MM.1S (cell line): ENCODE results near the gene A3GALT2.

Experiments
- EZH2 ChIP-seq: fragments of 300-600 bp; sonication (generic); optimal IDR thresholded peaks from 2 replicates; pipeline ENCODE3; 2017; ENCODE audit warnings: low read depth, mild to moderate bottlenecking, antibody characterized with exemption, low read length, mixed read lengths
- TF ChIP-seq, protein P1 (sequence below): fragments of 300-600 bp; sonication (generic); IDR thresholded peaks from 2 replicates; pipeline ENCODE4 v1.5.1; 2016; ENCODE audit warnings: antibody characterized with exemption, low read length, mixed read lengths

DNA sequence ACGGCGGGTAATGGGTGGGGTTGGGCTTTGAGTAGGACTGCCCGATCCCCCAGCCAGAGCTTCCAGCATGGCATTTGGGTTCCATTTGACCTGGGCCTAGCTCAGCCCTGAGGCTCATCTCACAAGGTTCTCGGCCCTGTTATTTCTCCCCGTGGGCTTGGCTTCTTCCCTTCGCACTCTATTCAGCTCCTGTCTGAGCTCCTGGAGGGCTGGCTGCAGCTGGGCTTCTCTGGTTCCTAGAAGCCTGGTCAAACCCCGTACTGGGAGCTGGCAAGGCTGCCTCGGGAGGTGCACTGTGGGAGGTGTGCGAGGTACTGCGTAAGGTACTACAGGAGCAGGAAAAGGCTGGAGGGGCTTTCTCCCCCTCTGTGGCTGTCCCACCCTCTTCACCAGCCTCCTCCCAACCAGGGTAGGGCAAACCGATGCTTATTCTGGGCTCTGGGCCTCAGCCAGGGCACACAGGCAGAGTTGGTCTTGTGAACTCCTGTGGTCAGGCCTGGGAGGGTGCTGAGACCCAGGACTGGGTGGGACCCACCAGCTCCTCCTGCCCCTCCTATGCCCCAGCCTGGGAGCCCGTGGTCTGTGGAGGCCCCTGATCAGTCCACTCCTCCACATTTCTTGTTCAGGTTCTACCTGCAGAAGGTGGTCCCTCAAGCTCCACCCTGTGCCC lies 814 bp downstream of the A3GALT2 start:
- TF ChIP-seq EZH2, result no peak
- TF ChIP-seq, protein P1, sequence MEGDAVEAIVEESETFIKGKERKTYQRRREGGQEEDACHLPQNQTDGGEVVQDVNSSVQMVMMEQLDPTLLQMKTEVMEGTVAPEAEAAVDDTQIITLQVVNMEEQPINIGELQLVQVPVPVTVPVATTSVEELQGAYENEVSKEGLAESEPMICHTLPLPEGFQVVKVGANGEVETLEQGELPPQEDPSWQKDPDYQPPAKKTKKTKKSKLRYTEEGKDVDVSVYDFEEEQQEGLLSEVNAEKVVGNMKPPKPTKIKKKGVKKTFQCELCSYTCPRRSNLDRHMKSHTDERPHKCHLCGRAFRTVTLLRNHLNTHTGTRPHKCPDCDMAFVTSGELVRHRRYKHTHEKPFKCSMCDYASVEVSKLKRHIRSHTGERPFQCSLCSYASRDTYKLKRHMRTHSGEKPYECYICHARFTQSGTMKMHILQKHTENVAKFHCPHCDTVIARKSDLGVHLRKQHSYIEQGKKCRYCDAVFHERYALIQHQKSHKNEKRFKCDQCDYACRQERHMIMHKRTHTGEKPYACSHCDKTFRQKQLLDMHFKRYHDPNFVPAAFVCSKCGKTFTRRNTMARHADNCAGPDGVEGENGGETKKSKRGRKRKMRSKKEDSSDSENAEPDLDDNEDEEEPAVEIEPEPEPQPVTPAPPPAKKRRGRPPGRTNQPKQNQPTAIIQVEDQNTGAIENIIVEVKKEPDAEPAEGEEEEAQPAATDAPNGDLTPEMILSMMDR, result no peak
